ENCODE results near the gene PSMD11. TPM values are rescaled to one million over a fixed set of nuclear protein-coding genes. Genes with fewer than 3 reads are reported as not detected.
A peak's percentile ranks its signal among the peaks of the same experiment; 100 is the strongest.

The PSMD11 gene
- total RNA-seq, 1 experiment from 2014 or later = 169 TPM

- H4K5ac ChIP-seq (ENCODE audit: insufficient read length, low read depth, low read length) = no peak overlapping the region
- Mint-ChIP-seq H3K27me3 (ENCODE audit: low read depth) (peaks cover under 1% of the 10 kb centered on the region; the same call in 1 of the 2 replicates), H3K9me3 (no peaks in the 10 kb centered on the region), H3K4me3 (no peak overlapping the region), H3K36me3 (ENCODE audit: insufficient read depth in 1 of 3, low read depth in 3 of 3) (peaks cover 54 to 83% (median 79%) of the 10 kb centered on the region in 3 experiments), H3K27ac (0 out of 7 replicates have a peak overlapping the region, but pooled peaks of 1 of the 3 experiments have one; percentile 8), H3K4me1 (peaks cover 28 to 37% of the 10 kb centered on the region in 2 experiments)
- no peak overlapping the region for H3K4ac ChIP-seq (ENCODE audit: low read depth, low read length)
- no peak overlapping the region for H2BK20ac ChIP-seq (ENCODE audit: low read depth, low read length, poor library complexity, severe bottlenecking)
- no peak overlapping the region for H2BK5ac ChIP-seq (ENCODE audit: insufficient read length, low read length)
- H3K27ac ChIP-seq (ENCODE audit: insufficient read length, low read depth, low read length) = no peak overlapping the region
- no CpG with 5 or more reads among the region's 5 CpGs for WGBS (ENCODE audit: extremely low coverage, insufficient read length, low lambda C conversion rate)
- no peaks in the 10 kb centered on the region for H4K20me1 ChIP-seq (ENCODE audit: control insufficient read depth, insufficient read depth, insufficient read length)
- H3K27me3 ChIP-seq (ENCODE audit: insufficient read depth, low read length) = no peaks in the 10 kb centered on the region
- no peak overlapping the region for H3K18ac ChIP-seq (ENCODE audit: insufficient read length, low read depth, low read length)
- H3K9me3 ChIP-seq (ENCODE audit: control insufficient read depth, low read depth, low read length) = no peaks in the 10 kb centered on the region
- H2BK15ac ChIP-seq (ENCODE audit: low read depth, low read length) = no peak overlapping the region
- no peak overlapping the region for H2AFZ ChIP-seq (ENCODE audit: low read length)
- DNase-seq = no peak
- no peak overlapping the region for H2BK120ac ChIP-seq (ENCODE audit: low read depth, low read length, poor library complexity, severe bottlenecking)
- H3K79me2 ChIP-seq (ENCODE audit: insufficient read depth, low read length) = 0 out of 2 replicates have a peak, but pooled peaks cover 3% of the 10 kb centered on the region
- no peak overlapping the region for H4K8ac ChIP-seq (replicated peaks; ENCODE audit: insufficient read length, low read depth, low read length)
- no peak overlapping the region for H3K14ac ChIP-seq (ENCODE audit: insufficient read depth, low read length)
- no peaks in the 10 kb centered on the region for H3K79me1 ChIP-seq (ENCODE audit: insufficient read depth, low read depth, low read length, poor library complexity, severe bottlenecking)
- H2BK12ac ChIP-seq (ENCODE audit: insufficient read length, low read depth, low read length) = no peak overlapping the region
- no peak overlapping the region for H4K91ac ChIP-seq (ENCODE audit: insufficient read length, low read depth, low read length)
- no peak overlapping the region for H2AK5ac ChIP-seq (ENCODE audit: insufficient read length, low read length)
- H3K9ac ChIP-seq (ENCODE audit: extremely low read depth, insufficient read length, low read length) = no peak overlapping the region
- no peak overlapping the region for H3K4me2 ChIP-seq (ENCODE audit: insufficient read depth, insufficient read length, low read length)
- no peak overlapping the region for H3K23ac ChIP-seq (ENCODE audit: insufficient read length, low read depth, low read length)
- H3K56ac ChIP-seq (ENCODE audit: insufficient read length, low read depth, low read length) = no peak overlapping the region
- H3K4me1 ChIP-seq (ENCODE audit: insufficient read depth, low read length) = peaks cover 4% of the 10 kb centered on the region; the same call in 1 of the 2 replicates
- no peak for TF ChIP-seq CTCF (conservative IDR thresholded peaks at IDR 0.05)
- no peaks in the 10 kb centered on the region for H3K23me2 ChIP-seq (ENCODE audit: insufficient read length, low read depth, low read length, poor library complexity, severe bottlenecking)
- no peak overlapping the region for H3T11ph ChIP-seq (ENCODE audit: low read length)
Observed at GRCh38 chr17:32479074-32479617, 34.8 kb downstream of the PSMD11 start.
